ENCODE data around the gene CWH43.
"Not testable (repeated sequence)": the region's sequence is repeated elsewhere in the genome, so short reads cannot be mapped to it uniquely, and the experiment has no call there.

CWH43 gene

DNA sequence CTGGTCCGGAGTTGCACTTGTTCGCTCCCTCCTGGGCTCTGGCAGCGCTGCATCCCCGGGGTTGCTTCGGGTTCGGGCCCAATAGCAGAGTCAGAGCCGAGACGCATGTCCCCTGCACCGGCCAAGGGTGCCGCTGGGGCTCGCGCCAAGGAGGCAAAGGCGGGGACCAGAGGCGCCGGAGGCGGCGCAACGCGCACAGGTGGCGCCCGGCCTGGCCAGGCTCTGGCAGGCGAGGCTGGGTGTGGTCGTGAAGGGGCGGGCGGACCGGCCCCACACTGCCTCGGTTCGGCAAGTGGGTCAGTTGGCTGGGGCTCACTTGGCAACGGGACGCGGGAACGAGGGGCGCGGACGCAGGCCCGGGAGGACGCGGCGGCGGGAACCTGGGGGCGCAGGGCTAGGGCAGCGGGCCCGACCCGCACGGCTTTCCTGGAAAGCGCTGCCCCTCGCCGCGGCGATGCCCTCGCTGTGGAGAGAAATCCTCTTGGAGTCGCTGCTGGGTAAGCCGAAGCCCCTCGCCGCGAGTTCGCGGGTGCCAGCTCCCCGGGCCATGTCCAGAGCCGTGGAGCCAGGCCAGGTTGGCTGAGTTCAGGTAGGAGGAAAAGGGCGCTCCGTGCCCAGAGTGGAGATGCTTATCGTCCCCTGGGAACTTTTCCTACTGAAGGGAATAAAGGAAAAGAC, at the start of gene CWH43:
TSS of gene CWH43 (plus strand) at position 300 of the 678 bp plus-strand sequence. CDS start at position 455, 155 bp downstream.
- DNase-seq: no peak

DNA sequence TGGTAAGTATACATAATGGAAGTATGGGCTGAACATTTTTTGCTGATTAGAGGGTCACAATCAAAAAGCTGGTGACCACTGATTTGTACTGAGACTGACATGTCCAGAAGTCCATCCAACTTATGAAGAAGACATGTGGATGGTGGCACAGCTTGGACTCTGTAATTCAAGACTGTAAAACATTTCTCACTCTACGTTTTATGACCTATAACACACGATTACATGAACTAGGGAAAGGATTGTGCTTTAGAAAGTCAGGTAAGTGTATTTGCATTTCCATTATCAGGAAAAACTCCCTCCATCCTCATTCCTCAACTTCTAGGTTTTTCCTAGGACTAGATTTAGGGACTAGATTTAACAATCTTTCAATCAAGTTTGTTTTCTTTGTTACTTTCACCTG, 49.0 kb upstream of the CWH43 start:
- DNase-seq: no peak

DNA sequence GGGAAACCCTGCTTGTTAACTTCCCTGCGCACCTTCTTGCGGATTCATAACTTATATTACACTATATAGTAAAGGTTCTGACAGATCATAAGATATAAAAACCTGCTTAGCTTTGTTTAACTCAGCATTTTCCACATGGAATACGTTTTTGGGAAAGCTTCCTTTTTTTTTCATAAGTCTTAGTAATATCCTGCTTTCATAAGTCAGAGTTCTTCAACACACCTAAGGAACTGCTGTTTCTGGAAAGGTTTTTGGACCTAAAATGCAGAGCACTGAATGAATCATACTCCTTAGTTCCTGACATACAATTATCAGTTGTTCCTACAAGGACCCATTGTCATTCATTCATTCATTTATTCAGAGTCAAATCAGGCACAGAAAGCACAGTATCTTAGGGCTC, 47.2 kb upstream of the CWH43 start:
- DNase-seq: no peak

DNA sequence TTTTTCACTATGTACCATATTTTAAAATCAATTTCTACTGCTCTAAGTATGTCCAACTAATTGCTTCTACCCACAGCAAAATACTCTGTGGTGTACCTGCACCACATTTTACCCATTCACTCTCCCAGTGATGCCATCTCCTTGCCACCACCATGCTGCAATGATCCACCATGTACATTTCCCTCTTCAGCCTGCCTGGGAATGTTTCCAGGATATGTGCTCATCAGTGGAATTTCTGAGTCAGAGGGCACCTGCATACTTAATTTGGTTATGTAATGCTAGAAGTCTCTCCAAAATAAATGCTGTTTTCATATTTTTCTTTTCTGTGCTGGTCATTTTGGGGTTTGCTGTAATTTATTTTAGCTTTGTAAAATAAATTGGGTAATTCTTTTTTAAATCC, 46.3 kb upstream of the CWH43 start:
- DNase-seq: no peak

DNA sequence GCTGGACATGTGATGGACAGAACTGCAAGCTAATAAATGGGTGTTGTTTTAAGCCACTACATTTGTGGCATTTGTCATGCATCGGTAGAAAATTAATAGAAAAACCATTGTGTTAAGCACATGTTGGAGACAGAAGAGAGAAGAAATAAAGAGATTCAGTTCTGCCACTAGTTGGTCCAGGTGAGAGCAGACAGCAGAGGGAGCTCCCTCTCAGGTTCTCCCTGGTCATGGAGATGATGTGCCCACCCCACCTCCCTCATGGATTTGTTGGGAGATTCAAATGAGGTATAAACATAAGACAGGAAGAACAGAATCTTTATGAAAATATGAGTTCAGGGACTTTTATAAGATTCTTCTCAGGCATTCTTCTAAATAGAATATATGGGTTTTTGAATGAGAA, 42.7 kb upstream of the CWH43 start:
- peak; percentile 42 for DNase-seq

DNA sequence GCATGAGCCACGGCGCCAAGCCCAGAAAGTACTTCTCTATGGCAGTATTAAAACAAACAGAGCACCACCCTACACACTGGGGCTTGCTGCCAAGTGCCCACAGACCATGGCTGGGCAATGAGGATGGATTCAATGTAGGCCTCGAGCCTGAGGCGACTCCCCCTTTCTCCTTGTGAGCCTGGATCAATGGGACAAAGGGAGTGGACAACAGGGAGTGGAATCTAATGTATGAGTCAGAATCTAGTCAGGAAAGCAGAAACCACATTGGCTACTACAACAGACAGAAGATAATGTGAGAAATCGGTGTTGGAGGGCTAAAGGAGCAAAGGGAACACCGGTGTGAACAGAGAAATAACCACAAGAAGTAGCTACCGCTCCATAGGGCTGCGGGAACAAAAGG, 41.8 kb upstream of the CWH43 start:
- DNase-seq: no peak

DNA sequence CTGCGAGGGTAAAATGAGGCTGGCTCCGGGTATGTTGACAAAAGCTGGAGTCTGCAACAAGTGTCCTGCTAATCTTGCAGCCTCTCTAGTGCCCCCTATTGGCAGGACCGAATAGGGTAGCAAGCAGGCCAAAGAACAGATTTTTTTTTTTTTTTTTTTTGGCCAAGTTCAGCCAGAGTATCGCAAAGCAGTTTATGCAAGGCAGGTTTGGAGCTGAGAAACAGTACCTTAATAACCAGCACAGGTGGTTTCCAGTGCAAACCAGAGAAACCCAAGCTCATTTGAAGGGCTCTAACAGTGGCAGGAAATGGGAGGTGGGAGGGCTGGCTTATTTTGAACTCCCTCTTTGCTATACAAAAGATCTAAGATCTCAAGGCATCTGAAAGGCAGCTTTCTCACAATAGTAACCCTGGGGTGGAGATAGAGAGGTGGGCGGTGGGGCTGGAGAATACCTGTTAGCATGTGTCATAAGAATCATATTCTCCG, 41.3 kb upstream of the CWH43 start:
- DNase-seq: peak; percentile 35

DNA sequence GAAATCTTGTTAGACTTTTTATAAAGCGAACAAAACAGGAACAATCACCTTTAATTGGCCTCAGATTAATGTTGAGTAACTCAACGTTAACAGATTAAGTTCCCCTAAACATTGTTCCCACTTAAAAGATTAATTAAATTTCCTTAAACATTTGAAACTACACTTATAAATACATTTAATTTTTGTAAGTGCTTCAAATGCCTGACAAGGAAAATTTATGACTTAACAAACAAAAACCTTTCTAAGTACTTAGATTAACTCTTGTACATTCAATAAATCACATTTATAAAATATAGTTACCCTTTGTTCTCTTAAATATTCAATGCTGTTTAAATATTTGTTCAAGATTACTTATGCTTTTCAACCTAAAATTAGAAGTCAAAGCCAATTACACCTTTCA, 40.1 kb upstream of the CWH43 start:
- peak; percentile 39 for DNase-seq

DNA sequence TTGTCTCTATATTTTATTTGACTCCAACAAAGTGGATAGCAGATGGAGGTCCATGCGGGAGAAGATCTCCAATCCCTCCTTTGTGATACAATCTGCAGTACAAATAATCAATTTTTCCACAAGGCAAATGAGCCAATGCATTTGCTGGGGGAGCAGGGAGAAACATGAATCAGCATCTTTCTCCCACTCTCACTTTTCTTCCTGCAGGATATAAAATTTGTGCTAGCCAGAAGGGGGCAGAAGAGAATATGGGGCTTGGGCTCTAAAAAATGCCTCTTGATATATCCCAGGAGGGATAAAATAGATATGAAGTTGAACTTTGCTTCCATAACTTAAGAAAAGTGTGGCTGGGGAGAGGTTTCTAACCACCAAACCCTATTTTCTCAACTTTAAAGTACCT, 38.3 kb upstream of the CWH43 start:
- no peak for DNase-seq

DNA sequence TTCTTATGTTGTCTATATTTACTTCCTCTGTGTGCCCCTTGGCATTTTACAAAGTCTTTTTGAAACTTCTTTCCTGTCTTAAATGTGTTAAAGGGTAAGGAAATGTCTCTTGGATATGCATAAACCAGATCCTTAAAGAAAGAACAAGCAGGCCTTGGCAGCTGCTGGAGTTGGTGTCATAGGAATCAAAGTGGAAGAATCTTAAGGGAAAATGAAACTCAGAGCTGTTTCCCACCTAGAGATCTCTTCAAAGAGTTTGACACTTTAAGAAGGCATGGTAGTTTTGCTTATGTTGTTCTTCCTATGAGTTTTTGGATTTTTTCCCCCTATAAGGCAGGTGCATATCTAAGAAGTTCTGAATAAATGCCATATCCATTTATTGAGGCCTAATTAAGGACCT, 37.0 kb upstream of the CWH43 start:
- no peak for DNase-seq

DNA sequence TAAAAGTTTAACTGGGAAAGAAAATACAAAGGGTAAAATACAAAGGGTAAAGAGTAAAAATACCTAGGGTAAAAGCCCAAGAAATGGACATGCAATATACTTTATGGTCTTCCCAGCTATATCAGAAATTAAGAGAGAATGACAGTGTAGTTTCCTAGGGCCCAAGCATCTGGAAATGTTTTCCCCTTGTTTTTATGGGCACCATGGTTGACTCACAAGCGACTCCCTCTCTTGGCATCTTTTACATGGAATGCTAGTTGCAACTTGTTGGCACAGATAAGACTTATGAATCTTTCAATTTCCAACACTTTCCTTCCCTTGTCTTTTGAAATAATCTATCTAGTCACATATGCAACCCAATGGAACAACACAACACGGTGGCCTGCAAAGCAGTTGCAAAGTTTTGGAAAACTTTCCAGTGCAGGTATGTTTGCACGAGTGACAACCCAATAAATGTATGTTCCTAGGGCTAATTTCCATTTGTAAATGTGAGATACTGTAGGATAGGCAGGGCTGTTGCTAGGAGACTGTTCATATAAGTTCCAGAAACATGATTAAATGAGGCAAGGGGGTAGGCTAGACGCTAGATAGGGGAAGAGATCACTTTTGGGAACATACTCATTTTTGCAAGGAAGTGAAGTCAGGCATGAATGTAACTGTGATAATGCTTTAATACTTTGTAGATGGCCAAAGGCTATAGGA, 36.4 kb upstream of the CWH43 start:
- DNase-seq: no peak

DNA sequence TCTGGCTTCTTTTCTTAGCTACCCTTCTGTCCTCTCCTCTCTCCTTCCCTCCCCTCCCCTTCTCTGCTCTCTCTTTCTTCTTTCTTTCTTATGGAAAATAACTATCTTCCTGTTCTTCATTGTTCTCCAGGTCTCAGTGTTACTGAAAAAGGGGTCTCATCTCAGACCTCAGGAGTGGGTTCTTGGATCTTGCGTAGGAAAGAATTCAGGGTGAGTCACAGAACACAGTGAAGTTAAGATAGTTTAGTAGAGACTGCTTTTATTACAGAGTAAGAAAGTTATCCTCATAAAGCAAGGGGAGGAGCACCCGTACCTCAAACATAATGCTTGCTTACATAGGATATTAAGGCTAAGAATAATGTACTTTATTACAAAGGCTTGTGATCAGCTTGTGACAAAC, 31.8 kb upstream of the CWH43 start:
- no peak for DNase-seq

DNA sequence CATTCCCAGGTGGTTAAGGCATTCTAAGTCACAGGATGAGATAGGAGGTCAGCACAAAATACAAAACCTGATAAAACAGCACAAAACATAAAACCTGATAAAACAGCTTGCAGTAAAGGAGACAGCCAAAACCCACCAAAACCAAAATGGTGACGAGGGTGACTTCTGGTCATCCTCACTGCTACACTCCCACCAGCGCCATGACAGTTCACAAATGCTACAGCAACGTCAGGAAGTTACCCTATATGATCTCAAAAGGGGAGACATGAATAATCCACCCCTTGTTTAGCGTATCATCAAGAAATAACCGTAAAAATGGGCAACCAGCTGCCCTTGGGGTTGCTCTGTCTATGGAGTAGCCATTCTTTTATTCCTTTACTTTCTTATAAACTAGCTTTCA, 28.7 kb upstream of the CWH43 start:
- DNase-seq: not testable (repeated sequence)

DNA sequence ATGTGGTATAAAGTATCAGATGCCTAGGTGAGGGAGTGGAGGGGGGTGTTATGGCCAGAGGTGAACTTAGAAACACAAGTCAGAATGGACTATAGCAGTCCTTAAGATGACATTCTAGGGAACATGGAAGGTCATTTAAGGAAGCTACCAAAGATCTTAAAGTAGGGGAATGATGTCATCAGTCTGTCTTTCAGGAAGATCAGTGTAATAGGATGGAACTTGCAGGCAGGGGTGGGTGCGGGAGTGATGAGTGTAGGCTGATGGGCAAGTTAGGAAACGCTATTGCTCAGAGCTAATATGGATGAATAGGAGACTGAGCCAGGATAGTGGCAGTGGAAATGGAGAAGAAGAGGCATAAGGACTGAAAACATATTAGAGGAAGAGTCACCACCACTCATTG, 27.5 kb upstream of the CWH43 start:
- DNase-seq: no peak

DNA sequence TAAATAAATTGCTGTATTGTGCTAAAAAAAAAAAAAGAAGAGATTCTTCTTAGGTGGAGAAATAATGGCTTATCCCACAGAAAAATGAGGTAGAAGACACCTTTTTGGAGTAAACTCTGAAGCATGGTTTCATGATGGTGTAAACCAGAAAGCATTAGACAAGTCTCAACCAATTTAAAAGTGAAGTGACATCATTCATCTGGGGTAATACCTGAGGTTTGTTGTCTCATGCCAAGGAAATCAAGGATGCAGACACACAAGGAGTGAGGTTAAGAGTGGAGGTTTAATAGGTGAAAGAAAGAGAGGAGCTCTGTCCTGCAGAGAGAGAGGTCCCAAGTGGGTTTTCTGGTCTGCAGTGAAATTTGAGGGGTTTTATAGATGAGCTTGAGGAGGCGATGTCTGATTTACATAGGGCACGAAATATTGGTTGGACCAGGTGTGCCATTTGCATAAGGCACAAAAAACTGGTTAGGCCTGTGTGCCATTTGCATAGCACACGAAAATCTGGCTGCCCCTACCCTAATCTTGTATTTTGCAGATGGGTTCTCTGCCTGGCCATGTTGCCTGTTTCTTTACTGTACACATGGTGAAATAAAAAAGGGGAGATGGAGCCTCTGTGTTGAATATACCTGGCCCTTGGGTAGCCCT, 25.0 kb upstream of the CWH43 start:
- DNase-seq: no peak

DNA sequence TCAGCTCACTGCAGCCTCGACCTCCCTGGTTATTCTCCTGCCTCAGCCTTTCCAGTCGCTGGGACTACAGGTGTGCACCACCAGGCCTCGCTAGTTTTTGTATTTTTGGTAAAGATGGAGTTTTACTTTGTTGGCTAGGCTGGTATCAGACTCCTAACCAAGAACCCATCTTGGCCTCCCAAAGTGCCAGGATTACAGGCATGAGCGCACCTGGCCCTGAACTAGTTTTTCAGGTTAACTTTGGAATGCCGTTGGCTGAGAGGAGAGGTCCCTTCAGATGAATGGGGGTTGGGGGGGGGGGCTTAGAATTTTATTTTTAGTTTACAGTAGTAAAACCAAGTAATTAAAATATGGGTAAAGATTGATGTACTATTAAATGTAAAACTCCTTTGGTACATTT, 23.4 kb upstream of the CWH43 start:
- DNase-seq: no peak

DNA sequence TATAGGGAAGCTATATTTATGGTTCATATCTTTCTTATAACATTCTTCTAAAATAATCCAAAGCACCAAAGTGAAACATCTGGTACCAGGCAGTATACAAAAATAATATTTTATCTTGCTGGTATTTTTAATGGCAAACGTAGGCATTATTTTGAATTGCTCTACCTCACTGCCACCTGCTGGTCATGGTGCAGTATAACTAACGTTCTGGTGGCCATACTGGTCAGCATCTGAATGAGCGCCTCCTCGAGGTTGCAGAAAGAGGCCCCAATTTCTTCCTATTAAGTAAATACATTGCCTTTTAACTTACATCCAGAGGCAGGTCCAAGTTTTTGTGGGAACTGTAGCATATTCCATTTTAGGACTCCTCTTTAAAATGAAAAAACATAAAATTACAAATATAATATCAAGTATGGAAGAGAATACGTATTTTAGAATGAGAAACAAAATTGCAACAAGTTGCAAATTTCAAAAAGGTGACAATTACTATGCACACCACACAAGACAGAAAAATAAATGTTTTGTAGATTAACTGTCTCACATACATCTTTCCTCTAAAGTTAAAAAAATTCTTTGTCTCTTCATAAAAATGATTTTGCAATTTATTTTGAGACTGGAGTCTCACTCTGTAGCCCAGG, 22.9 kb upstream of the CWH43 start:
- DNase-seq: peak; percentile 91

DNA sequence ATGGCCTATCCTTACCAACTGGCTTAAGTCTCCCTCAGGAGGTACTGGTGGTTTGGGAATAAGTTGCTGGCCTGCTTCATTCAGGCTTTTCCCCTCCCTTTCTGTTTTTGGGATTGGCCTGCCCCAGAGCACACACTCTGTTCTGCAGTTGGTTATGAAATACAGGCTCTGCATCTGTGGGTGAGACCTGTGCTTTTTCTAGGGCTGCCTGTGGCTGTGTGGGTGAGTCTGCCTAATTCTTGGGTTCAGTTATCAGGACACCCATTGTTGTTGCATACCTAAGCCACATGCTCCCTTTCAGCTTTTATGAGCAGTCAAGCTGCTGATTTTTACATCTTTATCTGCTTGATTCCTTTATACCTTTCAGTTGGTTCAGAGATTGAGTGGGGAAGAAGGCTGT, 19.0 kb upstream of the CWH43 start:
- DNase-seq: no peak

DNA sequence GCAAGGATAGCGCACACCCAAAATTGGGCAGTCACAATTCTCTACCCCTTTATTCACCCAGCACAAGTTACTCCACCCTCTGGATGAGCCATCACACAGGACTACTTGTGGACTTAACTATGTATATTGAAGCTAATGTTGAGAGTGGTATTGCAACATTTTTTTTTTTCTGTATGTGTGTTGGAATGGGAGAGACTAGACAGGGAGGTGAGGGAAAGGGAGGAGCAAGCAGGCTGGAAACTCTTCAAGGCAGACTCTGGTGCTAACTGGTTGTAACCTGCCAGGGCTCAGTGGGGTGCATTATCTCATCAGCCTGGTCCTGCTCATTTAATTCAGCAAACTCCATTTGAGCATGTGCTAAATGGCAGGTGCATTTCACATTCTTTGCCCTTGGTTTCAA, 18.4 kb upstream of the CWH43 start:
- no peak for DNase-seq

DNA sequence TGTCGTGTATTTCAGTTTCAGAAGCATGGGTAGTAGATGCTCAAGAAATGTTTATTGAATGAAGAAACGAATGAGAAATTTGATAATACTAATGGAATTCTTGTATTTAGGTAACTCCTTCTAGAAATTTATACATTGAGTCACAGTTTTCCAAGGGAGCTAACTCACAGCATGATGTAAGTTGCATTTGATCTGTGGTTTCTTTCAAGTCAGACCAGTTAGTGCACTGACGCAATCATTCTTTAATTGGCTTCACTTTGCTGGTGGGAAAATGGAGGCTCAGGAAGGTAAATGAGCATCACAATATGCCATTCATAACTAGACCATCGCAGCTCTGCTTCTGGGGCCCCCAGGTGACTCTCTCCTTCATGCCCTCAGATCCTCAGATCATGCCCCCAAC, 17.3 kb upstream of the CWH43 start:
- no peak for DNase-seq

DNA sequence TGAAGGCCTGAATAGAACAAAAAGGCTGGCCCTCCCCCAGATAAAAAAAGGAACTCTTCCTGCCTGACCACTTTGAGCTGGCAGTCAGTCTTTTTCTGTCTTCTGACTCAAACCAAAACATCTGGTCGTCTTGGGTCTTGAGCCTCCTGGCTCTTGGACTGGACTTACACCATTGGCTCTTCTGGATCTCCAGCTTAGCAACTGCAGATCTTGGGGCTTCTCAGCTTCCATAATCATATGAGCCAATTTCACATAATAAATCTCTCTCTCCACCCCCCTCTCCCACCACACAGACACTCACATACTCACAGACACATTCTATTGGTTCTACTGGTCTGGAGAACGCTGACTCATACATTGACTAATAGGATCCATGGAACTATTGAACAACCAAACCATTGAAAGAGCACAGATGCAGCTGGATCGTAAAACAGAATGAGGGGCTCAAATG, 15.6 kb upstream of the CWH43 start:
- DNase-seq: no peak

DNA sequence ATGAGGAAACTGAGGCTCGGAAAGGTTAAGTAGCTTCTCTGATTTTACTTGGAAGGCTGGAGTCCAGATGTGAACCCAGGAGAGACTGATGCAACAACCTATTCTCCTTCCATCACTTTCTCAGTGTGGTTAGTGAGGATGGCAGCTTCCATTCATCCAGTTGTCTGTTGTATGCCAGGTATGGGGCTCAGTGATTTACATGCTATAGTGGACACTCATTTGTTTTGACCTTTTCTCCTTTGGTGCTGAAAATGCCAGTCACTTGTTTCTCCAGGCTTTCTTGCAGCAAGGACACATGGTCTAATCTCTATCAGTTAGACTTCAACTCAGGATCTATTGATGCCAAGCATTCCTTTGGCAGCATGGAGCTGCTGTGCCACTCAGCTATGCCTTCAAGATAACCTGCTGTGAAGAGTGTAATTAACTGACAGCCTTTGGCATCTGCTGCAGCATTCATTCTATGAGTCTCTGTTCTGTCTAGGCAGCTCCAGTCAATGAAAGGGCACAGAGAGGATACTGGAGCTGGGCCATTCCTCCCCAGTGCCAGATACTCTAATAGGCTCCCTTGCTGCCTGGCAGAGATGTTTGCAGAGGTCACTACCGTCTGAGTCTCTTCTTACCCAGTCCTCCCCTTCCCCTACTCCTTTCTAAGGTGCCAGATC, 11.0 kb upstream of the CWH43 start:
- DNase-seq: no peak

DNA sequence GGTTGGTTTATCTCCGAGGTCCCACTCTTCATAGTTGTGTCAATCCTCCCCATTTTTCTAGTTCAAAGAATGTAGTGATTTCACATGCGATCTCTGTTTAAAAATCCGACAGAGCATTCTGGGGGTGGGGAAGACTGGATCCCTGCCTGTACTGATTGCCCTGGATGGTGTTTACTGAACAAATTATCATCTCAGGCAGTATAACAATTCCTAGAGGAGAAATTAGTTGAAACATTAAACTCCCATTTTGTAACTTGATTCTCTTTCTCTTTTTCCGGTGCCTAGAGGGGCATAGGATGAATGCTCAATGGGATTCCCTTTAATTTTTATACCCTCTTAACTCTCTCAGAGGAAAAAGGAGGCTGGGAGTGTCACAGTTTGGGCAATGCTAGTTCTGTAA, 10.0 kb upstream of the CWH43 start:
- DNase-seq: no peak

Data from NCI-H82 (cell line).